Erythroblast (primary cell): ENCODE results near the gene ZSWIM6.

Experiments used
- GATA1 ChIP-seq: IDR thresholded peaks from 2 replicates; pipeline ENCODE4 v1.6.1; 2011; ENCODE audit warnings: low read depth, mild to moderate bottlenecking, control low read depth, low read length, moderate library complexity
- POLR2A ChIP-seq: IDR thresholded peaks from 2 replicates; pipeline ENCODE4 v1.6.1; 2011; ENCODE audit warnings: mild to moderate bottlenecking, low read length

DNA sequence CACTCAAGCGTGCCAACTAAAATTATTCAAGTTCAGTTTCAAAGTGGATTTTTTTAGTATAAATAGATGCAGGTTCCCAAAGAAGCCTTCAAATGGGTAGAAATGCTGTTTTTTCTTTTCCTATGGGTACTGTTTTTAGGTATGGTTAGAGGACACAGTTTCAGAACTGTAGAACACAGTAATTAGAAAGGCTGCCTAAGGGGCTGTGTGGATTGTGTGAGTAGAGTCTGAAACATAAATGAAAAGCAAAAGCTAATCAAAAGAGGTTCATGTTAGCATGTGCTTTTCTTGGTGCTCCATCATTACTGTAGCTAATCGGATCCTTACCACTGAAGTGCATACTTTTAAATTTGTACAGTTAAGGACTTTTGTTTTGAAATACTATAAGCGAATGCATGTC, 85.3 kb downstream of the ZSWIM6 start:
- no peak for TF ChIP-seq POLR2A
- TF ChIP-seq GATA1 = no peak
